ENCODE results near the gene EHMT2.

Gene EHMT2

DNA sequence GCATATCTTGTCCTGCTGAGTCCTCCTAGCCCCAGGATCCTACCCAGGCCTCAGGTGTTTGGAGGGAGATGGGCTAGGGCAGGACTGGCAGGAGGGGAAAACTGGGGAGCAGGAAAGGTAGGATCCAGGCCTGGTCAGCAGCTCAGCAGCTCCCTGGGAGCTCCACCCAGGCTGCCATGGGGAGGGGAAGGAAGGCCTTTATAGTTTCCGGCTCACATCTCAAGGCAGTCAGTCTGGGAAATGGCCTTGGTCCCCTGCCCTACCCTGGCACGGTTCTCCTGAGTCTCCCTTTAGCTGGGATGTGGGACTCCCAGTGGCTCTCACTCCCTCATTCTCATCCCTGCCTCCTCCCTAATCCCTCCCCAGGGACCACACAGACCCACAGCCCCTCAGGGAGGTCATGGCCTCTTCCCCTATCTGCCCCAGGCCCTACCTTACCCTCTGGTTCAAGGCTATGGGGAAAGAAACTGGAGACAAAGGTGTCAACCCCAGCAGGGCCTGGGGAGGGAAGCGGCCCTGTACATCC is 20.3 kb downstream of the EHMT2 start:
- TF ChIP-seq, protein P1, sequence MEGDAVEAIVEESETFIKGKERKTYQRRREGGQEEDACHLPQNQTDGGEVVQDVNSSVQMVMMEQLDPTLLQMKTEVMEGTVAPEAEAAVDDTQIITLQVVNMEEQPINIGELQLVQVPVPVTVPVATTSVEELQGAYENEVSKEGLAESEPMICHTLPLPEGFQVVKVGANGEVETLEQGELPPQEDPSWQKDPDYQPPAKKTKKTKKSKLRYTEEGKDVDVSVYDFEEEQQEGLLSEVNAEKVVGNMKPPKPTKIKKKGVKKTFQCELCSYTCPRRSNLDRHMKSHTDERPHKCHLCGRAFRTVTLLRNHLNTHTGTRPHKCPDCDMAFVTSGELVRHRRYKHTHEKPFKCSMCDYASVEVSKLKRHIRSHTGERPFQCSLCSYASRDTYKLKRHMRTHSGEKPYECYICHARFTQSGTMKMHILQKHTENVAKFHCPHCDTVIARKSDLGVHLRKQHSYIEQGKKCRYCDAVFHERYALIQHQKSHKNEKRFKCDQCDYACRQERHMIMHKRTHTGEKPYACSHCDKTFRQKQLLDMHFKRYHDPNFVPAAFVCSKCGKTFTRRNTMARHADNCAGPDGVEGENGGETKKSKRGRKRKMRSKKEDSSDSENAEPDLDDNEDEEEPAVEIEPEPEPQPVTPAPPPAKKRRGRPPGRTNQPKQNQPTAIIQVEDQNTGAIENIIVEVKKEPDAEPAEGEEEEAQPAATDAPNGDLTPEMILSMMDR (IDR thresholded peaks at IDR 0.05), result no peak

DNA sequence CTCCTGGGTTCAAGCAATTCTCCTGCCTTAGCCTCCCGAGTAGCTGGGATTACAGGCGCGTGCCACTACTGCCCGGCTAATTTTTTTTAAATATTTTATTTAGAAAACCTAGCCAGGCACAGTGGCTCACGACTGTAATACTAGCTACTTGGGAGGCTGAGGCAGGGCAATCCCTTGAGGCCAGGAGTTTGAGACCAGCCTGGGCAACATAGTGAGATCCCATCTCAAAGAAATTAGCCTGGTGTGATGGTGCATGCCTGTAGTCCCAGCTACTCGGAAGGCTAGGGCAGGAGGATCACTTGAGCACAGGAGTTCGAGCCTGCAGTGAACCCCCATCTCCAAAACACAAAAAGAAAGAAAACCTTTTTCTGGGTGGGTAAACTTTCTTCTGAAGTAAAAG is 21.1 kb downstream of the EHMT2 start:
- TF ChIP-seq, protein P1 (IDR thresholded peaks at IDR 0.05), result no peak

GRCh38 chr6:31875877-31876276 is 21.6 kb downstream of the EHMT2 start:
- TF ChIP-seq, protein P1 (IDR thresholded peaks at IDR 0.05), result no peak

DNA sequence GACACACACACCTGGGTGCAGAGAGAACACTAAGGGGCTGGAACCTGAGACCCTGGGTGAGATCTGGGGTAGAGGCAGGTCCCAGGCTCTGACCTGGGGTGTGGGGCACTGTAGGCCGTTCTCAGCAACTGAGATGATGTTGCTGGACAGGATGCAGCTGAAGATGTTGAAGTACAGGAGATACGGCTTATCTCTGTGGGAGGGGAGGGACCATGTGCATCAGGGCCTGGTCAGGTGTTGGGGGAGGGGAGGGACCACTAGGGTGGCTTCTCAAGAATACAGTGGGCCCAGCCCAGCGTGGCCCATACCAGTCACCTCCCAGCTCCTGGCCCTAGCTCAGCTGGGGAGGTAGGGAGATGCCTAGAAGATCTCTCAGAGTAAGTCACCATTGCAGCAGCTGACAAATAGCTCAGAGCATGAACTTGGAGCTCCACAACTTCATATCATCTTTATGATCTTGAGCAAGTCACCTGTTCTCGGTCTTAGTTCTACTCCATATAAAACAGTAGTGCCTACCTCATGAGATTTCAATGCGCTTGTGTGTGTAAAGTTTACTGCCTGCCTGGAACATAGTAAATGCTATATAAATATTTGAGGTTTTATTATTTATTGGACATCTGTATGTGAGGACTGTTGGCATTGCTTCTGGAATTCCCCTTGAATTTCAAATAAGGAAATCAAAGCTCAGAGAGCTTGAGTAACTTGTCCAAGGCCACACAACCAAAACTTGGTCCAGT is 22.5 kb downstream of the EHMT2 start:
- TF ChIP-seq, protein P1 (IDR thresholded peaks at IDR 0.05), result no peak

DNA sequence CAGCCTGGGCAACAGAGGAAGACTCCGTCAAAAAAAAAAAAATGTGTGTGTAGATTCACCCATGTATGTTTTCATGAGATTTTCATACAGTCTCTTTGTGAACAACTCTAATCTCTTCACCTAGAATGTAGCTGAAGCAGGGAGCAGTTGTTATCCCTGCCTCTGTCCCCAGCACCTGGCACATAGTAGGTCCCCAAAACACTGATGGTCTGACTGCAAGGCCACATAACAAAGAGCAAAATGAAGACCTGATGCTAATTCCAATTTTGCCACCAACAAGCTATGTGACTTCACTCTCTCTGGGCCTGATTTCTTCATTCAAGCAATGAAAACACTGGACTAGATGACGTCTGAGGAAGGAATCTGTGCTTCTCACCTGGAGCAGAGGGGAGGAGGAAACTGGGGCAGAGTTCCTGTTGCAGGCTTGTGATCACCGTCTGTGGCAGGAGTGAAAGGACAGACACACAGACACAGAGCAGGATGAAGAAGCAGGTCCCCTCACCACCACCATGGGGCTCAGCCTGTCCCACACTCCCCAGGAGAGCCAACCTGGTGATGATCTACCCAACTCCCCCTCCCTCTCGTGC is 23.3 kb downstream of the EHMT2 start:
- TF ChIP-seq, protein P1 (IDR thresholded peaks at IDR 0.05), result no peak

- TF ChIP-seq, protein P1 (IDR thresholded peaks at IDR 0.05), result no peak
Observed at GRCh38 chr6:31871046-31871659, 26.3 kb downstream of the EHMT2 start.

GRCh38 chr6:31870385-31870921 is 27.0 kb downstream of the EHMT2 start:
- TF ChIP-seq, protein P1 (IDR thresholded peaks at IDR 0.05), result no peak

All from LNCAP (cell line).